ENCODE results near the gene RBPJL.
A peak's percentile ranks its signal among the peaks of the same experiment; 100 is the strongest.

Gene RBPJL

DNA sequence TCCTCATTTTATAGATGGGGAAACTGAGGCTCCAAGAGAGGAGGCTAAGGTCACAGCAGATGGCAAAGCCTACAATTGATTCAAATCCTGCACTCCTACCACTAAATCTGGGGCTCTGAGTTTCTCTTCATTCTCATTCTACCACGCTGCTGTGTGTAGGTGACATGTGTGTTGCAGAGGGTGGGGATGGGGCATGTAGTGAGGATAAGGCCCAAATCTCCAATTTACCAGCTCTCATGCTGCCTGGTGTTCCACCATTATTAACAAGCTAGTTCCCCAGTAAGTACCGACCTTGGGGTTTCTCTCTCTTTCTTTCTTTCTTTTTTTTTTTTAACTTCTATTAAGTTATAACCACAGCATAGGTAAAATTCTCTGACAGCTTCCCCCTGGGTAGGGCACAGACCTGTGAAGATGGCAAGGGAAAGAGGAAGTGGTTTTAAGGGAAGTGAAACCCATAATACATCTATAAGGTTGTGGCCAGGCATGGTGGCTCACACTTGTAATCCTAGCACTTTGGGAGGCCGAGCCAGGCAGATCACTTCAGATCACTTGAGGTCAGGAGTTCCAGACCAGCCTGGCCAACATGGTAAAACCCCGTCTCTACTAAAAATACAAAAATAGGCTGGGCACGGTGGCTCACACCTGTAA is 14.4 kb downstream of the RBPJL start:
- H3K9me3 ChIP-seq (ENCODE audit: severe bottlenecking) = no peaks in the 10 kb centered on the region
- H3K27ac ChIP-seq (ENCODE audit: poor library complexity, severe bottlenecking) = no peak overlapping the region
- peaks cover 15% of the 10 kb centered on the region for H3K27me3 ChIP-seq (ENCODE audit: insufficient read depth, poor library complexity, severe bottlenecking)
- peaks cover 18% of the 10 kb centered on the region for H3K36me3 ChIP-seq (ENCODE audit: low read depth)
- H3K4me3 ChIP-seq (ENCODE audit: severe bottlenecking) = no peak overlapping the region
- peaks cover 2% of the 10 kb centered on the region for H3K4me1 ChIP-seq (ENCODE audit: insufficient read depth, poor library complexity, severe bottlenecking)
- TF ChIP-seq, protein P1, sequence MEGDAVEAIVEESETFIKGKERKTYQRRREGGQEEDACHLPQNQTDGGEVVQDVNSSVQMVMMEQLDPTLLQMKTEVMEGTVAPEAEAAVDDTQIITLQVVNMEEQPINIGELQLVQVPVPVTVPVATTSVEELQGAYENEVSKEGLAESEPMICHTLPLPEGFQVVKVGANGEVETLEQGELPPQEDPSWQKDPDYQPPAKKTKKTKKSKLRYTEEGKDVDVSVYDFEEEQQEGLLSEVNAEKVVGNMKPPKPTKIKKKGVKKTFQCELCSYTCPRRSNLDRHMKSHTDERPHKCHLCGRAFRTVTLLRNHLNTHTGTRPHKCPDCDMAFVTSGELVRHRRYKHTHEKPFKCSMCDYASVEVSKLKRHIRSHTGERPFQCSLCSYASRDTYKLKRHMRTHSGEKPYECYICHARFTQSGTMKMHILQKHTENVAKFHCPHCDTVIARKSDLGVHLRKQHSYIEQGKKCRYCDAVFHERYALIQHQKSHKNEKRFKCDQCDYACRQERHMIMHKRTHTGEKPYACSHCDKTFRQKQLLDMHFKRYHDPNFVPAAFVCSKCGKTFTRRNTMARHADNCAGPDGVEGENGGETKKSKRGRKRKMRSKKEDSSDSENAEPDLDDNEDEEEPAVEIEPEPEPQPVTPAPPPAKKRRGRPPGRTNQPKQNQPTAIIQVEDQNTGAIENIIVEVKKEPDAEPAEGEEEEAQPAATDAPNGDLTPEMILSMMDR (IDR thresholded peaks at IDR 0.05; ENCODE audit: poor library complexity, severe bottlenecking) = no peak
- DNase-seq (ENCODE audit: low spot score) (no peak), ATAC-seq (ENCODE audit: low read depth) (no peak)

DNA sequence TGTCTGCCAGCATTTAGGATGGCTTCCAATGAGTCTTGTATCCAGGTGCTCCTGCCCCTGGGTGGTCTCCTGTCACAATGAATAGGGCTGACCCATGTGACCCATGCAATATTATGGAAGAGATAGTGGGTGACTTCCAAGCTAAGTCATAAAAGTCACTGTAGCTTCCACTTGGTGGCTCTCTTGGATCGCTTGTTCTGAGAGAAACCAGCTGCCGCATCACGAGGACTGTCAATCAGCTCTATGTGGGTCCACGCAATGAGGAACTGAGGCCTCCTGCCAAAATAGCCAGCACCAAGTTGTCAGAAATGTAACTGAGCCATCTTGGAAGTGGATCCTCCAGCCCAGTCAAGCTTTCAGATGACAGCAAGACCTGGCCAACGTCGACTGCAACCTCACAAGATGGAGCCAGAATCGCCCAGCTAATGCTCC is 16.3 kb downstream of the RBPJL start:
- H3K4me3 ChIP-seq (ENCODE audit: severe bottlenecking) = no peak overlapping the region
- H3K27me3 ChIP-seq (ENCODE audit: insufficient read depth, poor library complexity, severe bottlenecking) = no peaks in the 10 kb centered on the region
- H3K9me3 ChIP-seq (ENCODE audit: severe bottlenecking) = no peaks in the 10 kb centered on the region
- H3K27ac ChIP-seq (ENCODE audit: poor library complexity, severe bottlenecking) = no peak overlapping the region
- peaks cover 2% of the 10 kb centered on the region for H3K4me1 ChIP-seq (ENCODE audit: insufficient read depth, poor library complexity, severe bottlenecking)
- DNase-seq (ENCODE audit: low spot score) = no peak
- TF ChIP-seq, protein P1 (IDR thresholded peaks at IDR 0.05; ENCODE audit: poor library complexity, severe bottlenecking) = peak; percentile 94
- H3K36me3 ChIP-seq (ENCODE audit: low read depth) = peaks cover 37% of the 10 kb centered on the region
- peak; percentile 32; the same call in 2 of the 3 replicates for ATAC-seq (ENCODE audit: low read depth)

DNA sequence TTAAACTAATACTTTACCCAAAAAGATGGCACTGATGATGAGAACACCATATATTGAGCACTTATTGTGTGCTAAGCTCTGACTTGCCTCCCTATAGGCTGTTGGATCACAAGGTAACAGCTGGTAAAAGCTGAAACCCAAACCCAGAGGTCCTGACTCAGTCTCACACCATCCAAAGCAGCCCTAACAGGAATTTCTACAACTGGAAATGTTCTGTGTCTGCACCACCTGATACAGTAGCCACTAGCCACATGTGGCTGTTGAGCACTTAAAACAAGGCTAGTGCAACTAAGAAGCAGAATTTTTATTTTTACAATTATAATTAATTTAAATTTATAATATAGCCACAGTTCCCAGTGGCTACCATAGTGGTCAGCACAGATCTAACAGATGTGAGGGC is 17.1 kb downstream of the RBPJL start:
- ATAC-seq (ENCODE audit: low read depth) = peak; percentile 62
- TF ChIP-seq, protein P1 (IDR thresholded peaks at IDR 0.05; ENCODE audit: poor library complexity, severe bottlenecking) = no peak
- H3K4me1 ChIP-seq (ENCODE audit: insufficient read depth, poor library complexity, severe bottlenecking) = peaks cover 2% of the 10 kb centered on the region

DNA sequence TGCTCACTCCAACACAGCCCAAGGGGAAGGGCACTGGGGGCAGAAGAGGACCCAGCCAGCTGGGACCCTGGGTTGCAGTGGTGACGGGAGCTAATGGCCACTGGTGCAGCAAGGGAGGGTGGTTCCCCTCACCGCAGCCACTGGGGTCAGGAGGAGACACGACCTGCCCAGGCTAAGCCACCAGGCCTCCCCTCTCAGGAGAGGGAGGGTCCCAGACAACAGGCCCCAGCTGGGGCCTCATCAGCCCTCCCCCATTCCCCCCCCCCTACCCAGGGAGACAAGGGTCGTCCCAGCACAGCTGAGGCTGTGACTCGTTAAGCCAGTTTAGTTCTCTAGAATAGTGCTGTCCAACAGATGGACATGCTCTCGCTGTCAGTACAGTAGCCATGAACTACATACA is 18.7 kb downstream of the RBPJL start:
- peak; percentile 0; the same call in 1 of the 3 replicates for ATAC-seq (ENCODE audit: low read depth)
- Histone ChIP-seq H3K9me3 (ENCODE audit: severe bottlenecking) (no peaks in the 10 kb centered on the region), H3K27me3 (ENCODE audit: insufficient read depth, poor library complexity, severe bottlenecking) (no peaks in the 10 kb centered on the region), H3K27ac (ENCODE audit: poor library complexity, severe bottlenecking) (peak overlapping the region; percentile 19), H3K4me3 (ENCODE audit: severe bottlenecking) (no peak overlapping the region), H3K4me1 (ENCODE audit: insufficient read depth, poor library complexity, severe bottlenecking) (no peaks in the 10 kb centered on the region), H3K36me3 (ENCODE audit: low read depth) (peaks cover 61% of the 10 kb centered on the region)
- no peak for DNase-seq (ENCODE audit: low spot score)
- TF ChIP-seq, protein P1 (IDR thresholded peaks at IDR 0.05; ENCODE audit: poor library complexity, severe bottlenecking) = no peak

More for the DNA sequence above, 17.1 kb downstream of the RBPJL start:
- Histone ChIP-seq H3K9me3 (ENCODE audit: severe bottlenecking) (no peaks in the 10 kb centered on the region), H3K27ac (ENCODE audit: poor library complexity, severe bottlenecking) (peak overlapping the region; percentile 19), H3K4me3 (ENCODE audit: severe bottlenecking) (no peak overlapping the region), H3K36me3 (ENCODE audit: low read depth) (peaks cover 45% of the 10 kb centered on the region), H3K27me3 (ENCODE audit: insufficient read depth, poor library complexity, severe bottlenecking) (no peaks in the 10 kb centered on the region)
- DNase-seq (ENCODE audit: low spot score) = no peak

DNA sequence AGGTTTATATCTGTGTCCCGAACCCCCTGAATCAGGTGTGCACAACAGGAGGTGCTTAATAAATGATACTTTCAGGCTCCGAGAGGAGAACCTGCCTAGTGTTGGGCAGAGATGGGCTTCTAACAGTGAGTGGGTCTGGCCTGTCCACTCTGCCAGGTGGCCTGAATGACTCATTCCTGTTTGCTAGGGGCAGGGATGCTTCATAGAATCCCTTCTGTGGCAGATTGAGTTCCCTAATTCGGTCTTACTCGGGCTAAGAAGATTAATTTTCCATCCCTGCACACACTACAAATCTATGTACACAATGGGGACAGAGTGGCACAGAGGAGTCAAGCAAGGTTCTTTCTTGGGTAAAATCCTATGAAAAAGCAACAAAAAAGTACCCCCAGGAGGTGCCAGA is 21.8 kb downstream of the RBPJL start:
- Histone ChIP-seq H3K27ac (ENCODE audit: poor library complexity, severe bottlenecking) (no peak overlapping the region), H3K4me3 (ENCODE audit: severe bottlenecking) (no peak overlapping the region), H3K27me3 (ENCODE audit: insufficient read depth, poor library complexity, severe bottlenecking) (no peaks in the 10 kb centered on the region), H3K4me1 (ENCODE audit: insufficient read depth, poor library complexity, severe bottlenecking) (no peaks in the 10 kb centered on the region), H3K36me3 (ENCODE audit: low read depth) (peaks cover 92% of the 10 kb centered on the region), H3K9me3 (ENCODE audit: severe bottlenecking) (no peaks in the 10 kb centered on the region)
- ATAC-seq (ENCODE audit: low read depth) (no peak), DNase-seq (ENCODE audit: low spot score) (no peak)
- TF ChIP-seq, protein P1 (IDR thresholded peaks at IDR 0.05; ENCODE audit: poor library complexity, severe bottlenecking) = no peak
